ENCODE data around the gene NCL.

- TF ChIP-seq YY1 (IDR thresholded peaks at IDR 0.05) (no peak), GABPA (IDR thresholded peaks at IDR 0.05 in 1 of 2, conservative IDR thresholded peaks at IDR 0.05 in 1 of 2) (no peak), CTCF (IDR thresholded peaks at IDR 0.05; ENCODE audit: low read depth, low read length, missing input control) (no peak), MAX (IDR thresholded peaks at IDR 0.05) (no peak), RAD21 (IDR thresholded peaks at IDR 0.05) (no peak), TAF1 (conservative IDR thresholded peaks at IDR 0.05) (no peak), EGR1 (IDR thresholded peaks at IDR 0.05; ENCODE audit: low read depth in 2 of 2) (no peak), ZBTB33 (IDR thresholded peaks at IDR 0.05) (no peak)
These were observed 1.4 kb downstream of the NCL start for GRCh38 chr2:231462729-231463465.

All from liver (tissue), 3 donors.